SU-DHL-6 (cell line): Measurements from ENCODE around the gene GPRC5A.

Experiments
- H2AFZ ChIP-seq: fragments of 200-600 bp; sonication (generic); 2 replicates; pipeline ENCODE4 v1.6.1; 2014; ENCODE audit warnings: low read depth, mild to moderate bottlenecking, moderate library complexity, mixed read lengths, antibody characterized with exemption, low read length; ENCODE audit not compliant: severe bottlenecking
- H3F3A ChIP-seq: fragments of 200-600 bp; shearing (Covaris generic); 2 replicates; pipeline ENCODE4 v1.6.0; 2016; ENCODE audit warnings: antibody characterized with exemption, mild to moderate bottlenecking; ENCODE audit not compliant: insufficient read depth
- H3K27ac ChIP-seq: fragments of 200-600 bp; sonication (generic); 2 replicates; pipeline ENCODE4 v1.5.1; 2016; ENCODE audit warnings: low read depth, mild to moderate bottlenecking, low read length, moderate library complexity, mixed read lengths
- H3K27me3 ChIP-seq: fragments of 200-600 bp; sonication (generic), shearing (Covaris generic); 2 replicates; pipeline ENCODE4 v1.6.0; 2014; ENCODE audit warnings: mild to moderate bottlenecking, low read length
- H3K36me3 ChIP-seq: fragments of 200-600 bp; sonication (generic); 2 replicates; pipeline ENCODE4 v1.6.1; 2014; ENCODE audit warnings: mild to moderate bottlenecking, low read length, mixed read lengths
- H3K4me2 ChIP-seq: fragments of 300-600, 200-600 bp; shearing (Covaris generic), sonication (generic); 2 replicates; pipeline ENCODE4 v1.6.0; 2014; ENCODE audit warnings: low read length, low read depth, mild to moderate bottlenecking; ENCODE audit not compliant: poor library complexity, severe bottlenecking
- H3K4me3 ChIP-seq: fragments of 200-600 bp; sonication (generic); 2 replicates; pipeline ENCODE4 v1.5.1; 2014; ENCODE audit warnings: antibody characterized with exemption, low read length, mild to moderate bottlenecking, mixed read lengths; ENCODE audit not compliant: insufficient read depth, poor library complexity, severe bottlenecking
- H3K79me2 ChIP-seq: fragments of 200-600 bp; sonication (generic); 2 replicates; pipeline ENCODE4 v1.6.1; 2014; ENCODE audit warnings: mild to moderate bottlenecking, low read length, moderate library complexity; ENCODE audit not compliant: insufficient read depth
- H3K9ac ChIP-seq: fragments of 200-600 bp; sonication (generic); 2 replicates; pipeline ENCODE4 v1.7.0; 2014; ENCODE audit warnings: mild to moderate bottlenecking, low read length
- H3K9me2 ChIP-seq: fragments of 200-600 bp; sonication (generic); replicated peaks from 2 replicates; pipeline ENCODE4 v1.6.1; 2014; ENCODE audit warnings: low read length; ENCODE audit not compliant: insufficient read depth
- H3K9me3 ChIP-seq: fragments of 200-600 bp; sonication (generic); 2 replicates; pipeline ENCODE4 v1.6.1; 2014; ENCODE audit warnings: low read length, mixed read lengths; ENCODE audit not compliant: insufficient read depth
- H4K20me1 ChIP-seq: fragments of 200-600 bp; sonication (generic); 2 replicates; pipeline ENCODE4 v1.6.1; 2014; ENCODE audit warnings: low read depth, mild to moderate bottlenecking, antibody characterized with exemption, low read length, moderate library complexity, mixed read lengths
- CTCF ChIP-seq: fragments of 200-600 bp; sonication (generic); IDR thresholded peaks from one replicate; pipeline ENCODE4 v1.5.1; 2017; ENCODE audit warnings: antibody characterized with exemption, mild to moderate bottlenecking, low read length, moderate library complexity; ENCODE audit not compliant: insufficient read depth, poor library complexity, severe bottlenecking
- EZH2phosphoT487 ChIP-seq: fragments of 200-600 bp; sonication (generic), shearing (Covaris generic); conservative IDR thresholded peaks from 2 replicates; pipeline ENCODE4 v1.6.1; 2018; ENCODE audit warnings: mild to moderate bottlenecking, antibody characterized with exemption, low read length, moderate library complexity, mixed read lengths

Gene GPRC5A

GRCh38 chr12:12859690-12860089, 31.7 kb upstream of the GPRC5A start:
- TF ChIP-seq CTCF (no peak), EZH2phosphoT487 (no peak)
- H3K9me2 ChIP-seq: no peaks in the 10 kb centered on the region
- no peak overlapping the region for H3K4me2 ChIP-seq

GRCh38 chr12:12864243-12864642, 27.1 kb upstream of the GPRC5A start:
- Histone ChIP-seq H3K9me2 (no peaks in the 10 kb centered on the region), H3K27ac (no peak overlapping the region), H3K79me2 (no peaks in the 10 kb centered on the region), H3K9me3 (no peaks in the 10 kb centered on the region), H4K20me1 (no peaks in the 10 kb centered on the region), H3K4me2 (no peak overlapping the region), H3K9ac (no peak overlapping the region), H3K27me3 (no peaks in the 10 kb centered on the region), H3K36me3 (no peaks in the 10 kb centered on the region), H3K4me3 (no peak overlapping the region), H2AFZ (no peak overlapping the region), H3F3A (no peaks in the 10 kb centered on the region)
- TF ChIP-seq CTCF (no peak), EZH2phosphoT487 (no peak)

More at GRCh38 chr12:12859690-12860089, 31.7 kb upstream of the GPRC5A start:
- no peak overlapping the region for H3K27ac ChIP-seq
- no peak overlapping the region for H3K4me3 ChIP-seq
- H3K79me2 ChIP-seq: no peaks in the 10 kb centered on the region
- H3K9ac ChIP-seq: no peak overlapping the region
- H3K9me3 ChIP-seq: no peaks in the 10 kb centered on the region
- no peaks in the 10 kb centered on the region for H3K27me3 ChIP-seq
- H3K36me3 ChIP-seq: no peaks in the 10 kb centered on the region
- H3F3A ChIP-seq: no peaks in the 10 kb centered on the region
- no peak overlapping the region for H2AFZ ChIP-seq
- no peaks in the 10 kb centered on the region for H4K20me1 ChIP-seq

DNA sequence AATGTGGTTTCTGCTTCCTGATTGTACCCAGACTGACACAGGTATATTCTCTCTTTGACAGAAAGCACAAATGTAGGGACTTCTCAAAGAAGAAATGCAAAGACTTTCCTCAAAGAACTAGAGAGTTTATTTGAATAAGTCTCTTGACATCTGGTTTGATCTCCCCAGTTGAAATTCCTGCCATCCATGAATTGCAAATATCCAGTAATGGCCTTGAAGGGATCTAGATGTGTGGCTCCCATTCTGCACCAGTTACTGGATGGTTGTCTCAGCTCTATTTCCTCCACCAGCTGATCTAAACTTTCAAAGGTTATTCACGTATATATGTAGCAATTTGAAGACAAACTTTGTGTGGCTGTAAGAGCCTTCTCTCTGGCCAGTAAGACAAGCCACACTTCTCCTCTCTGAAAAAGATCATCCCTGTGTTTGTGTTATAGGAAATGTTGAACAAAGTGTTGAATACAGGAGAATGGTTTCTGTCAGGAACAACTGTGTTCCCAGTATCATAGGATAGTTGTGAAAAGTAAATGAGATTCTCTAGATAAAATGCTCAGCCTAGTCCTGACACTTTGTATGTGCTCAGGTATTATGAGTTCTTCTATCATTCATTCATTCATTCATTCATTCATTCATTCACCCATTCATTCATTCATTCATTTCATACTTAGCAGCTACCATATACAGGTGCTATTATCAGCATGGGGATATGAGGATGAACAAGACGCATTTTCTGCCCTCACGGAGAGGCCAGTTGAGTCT, 22.7 kb upstream of the GPRC5A start:
- H3K4me3 ChIP-seq: no peak overlapping the region
- H3K4me2 ChIP-seq: no peak overlapping the region
- TF ChIP-seq CTCF (no peak), EZH2phosphoT487 (no peak)
- no peaks in the 10 kb centered on the region for H3F3A ChIP-seq
- H3K9me2 ChIP-seq: no peaks in the 10 kb centered on the region
- H3K9ac ChIP-seq: no peak overlapping the region
- H4K20me1 ChIP-seq: no peaks in the 10 kb centered on the region
- no peaks in the 10 kb centered on the region for H3K9me3 ChIP-seq
- no peaks in the 10 kb centered on the region for H3K79me2 ChIP-seq
- no peak overlapping the region for H3K27ac ChIP-seq
- H3K36me3 ChIP-seq: no peaks in the 10 kb centered on the region
- no peaks in the 10 kb centered on the region for H3K27me3 ChIP-seq
- H2AFZ ChIP-seq: no peak overlapping the region
